GM19463 (cell line): ENCODE measurements around the gene C9orf78.
A peak's percentile ranks its signal among the peaks of the same experiment; 100 is the strongest.

Source experiments
- ATAC-seq: cut with Tn5 transposase; IDR thresholded peaks from one replicate; pipeline ENCODE4 v1.9.1; 2021; ENCODE audit warnings: mild to moderate bottlenecking, moderate library complexity; ENCODE audit not compliant: unreplicated experiment

C9orf78 gene

GRCh38 chr9:129848712-129849441, 13.8 kb upstream of the C9orf78 start:
- no peak for ATAC-seq

GRCh38 chr9:129845373-129845772, 10.3 kb upstream of the C9orf78 start:
- no peak for ATAC-seq

GRCh38 chr9:129841071-129841470, 6.0 kb upstream of the C9orf78 start:
- ATAC-seq, result no peak

GRCh38 chr9:129840034-129840433, 5.0 kb upstream of the C9orf78 start:
- ATAC-seq, result no peak

- ATAC-seq, result no peak
Observed at GRCh38 chr9:129839324-129840023, 4.4 kb upstream of the C9orf78 start.

GRCh38 chr9:129838707-129839259, 3.7 kb upstream of the C9orf78 start:
- no peak for ATAC-seq

GRCh38 chr9:129836311-129837007, 1.4 kb upstream of the C9orf78 start:
- ATAC-seq, result no peak

GRCh38 chr9:129835860-129836223, 767 bp upstream of the C9orf78 start:
- ATAC-seq, result no peak

GRCh38 chr9:129834489-129835127, 467 bp downstream of the C9orf78 start:
- ATAC-seq, result peak; percentile 7

GRCh38 chr9:129832982-129833381, 2.1 kb downstream of the C9orf78 start:
- ATAC-seq, result no peak

GRCh38 chr9:129828969-129829368, 6.1 kb downstream of the C9orf78 start:
- no peak for ATAC-seq

- ATAC-seq, result no peak
Observed at GRCh38 chr9:129828051-129828450, 7.0 kb downstream of the C9orf78 start.

GRCh38 chr9:129826759-129827158, 8.3 kb downstream of the C9orf78 start:
- ATAC-seq, result no peak

GRCh38 chr9:129826344-129826743, 8.7 kb downstream of the C9orf78 start:
- ATAC-seq, result no peak

- peak; percentile 94 for ATAC-seq
Observed at GRCh38 chr9:129823935-129824601, 11.0 kb downstream of the C9orf78 start, which contains the start of gene TOR1A. Gene TOR1A, minus strand, starts transcription at chr9:129824136. Its CDS starts 51 bp downstream, at chr9:129824085.

- ATAC-seq, result no peak
Observed at GRCh38 chr9:129823542-129823934, 11.5 kb downstream of the C9orf78 start.

GRCh38 chr9:129822898-129823541, 12.1 kb downstream of the C9orf78 start:
- no peak for ATAC-seq

- ATAC-seq, result no peak
Observed at GRCh38 chr9:129816501-129817435, 18.3 kb downstream of the C9orf78 start.

GRCh38 chr9:129815278-129815677, 19.8 kb downstream of the C9orf78 start:
- ATAC-seq, result no peak
